Rectal smooth muscle tissue (tissue), 1 donor: ENCODE results near the gene LOC101059915.
"Not testable (repeated sequence)": the region's sequence is repeated elsewhere in the genome, so short reads cannot be mapped to it uniquely, and the experiment has no call there.

Source experiments
- H3K27ac ChIP-seq: one replicate; pipeline ENCODE4 v1.7.0; 2013; ENCODE audit warnings: low read depth, low read length, inconsistent platforms
- H3K27me3 ChIP-seq: one replicate; pipeline ENCODE4 v1.7.0; 2013; ENCODE audit warnings: low read length; ENCODE audit not compliant: control insufficient read depth, insufficient read depth
- H3K36me3 ChIP-seq: one replicate; pipeline ENCODE4 v1.7.0; 2013; ENCODE audit warnings: low read length; ENCODE audit not compliant: control insufficient read depth, insufficient read depth
- H3K4me1 ChIP-seq: one replicate; pipeline ENCODE4 v1.7.0; 2013; ENCODE audit warnings: low read length; ENCODE audit not compliant: control insufficient read depth, insufficient read depth
- H3K4me3 ChIP-seq: one replicate; pipeline ENCODE4 v1.7.0; 2013; ENCODE audit warnings: low read length
- H3K9ac ChIP-seq: one replicate; pipeline ENCODE4 v1.7.0; 2013; ENCODE audit warnings: low read length

The LOC101059915 gene

DNA sequence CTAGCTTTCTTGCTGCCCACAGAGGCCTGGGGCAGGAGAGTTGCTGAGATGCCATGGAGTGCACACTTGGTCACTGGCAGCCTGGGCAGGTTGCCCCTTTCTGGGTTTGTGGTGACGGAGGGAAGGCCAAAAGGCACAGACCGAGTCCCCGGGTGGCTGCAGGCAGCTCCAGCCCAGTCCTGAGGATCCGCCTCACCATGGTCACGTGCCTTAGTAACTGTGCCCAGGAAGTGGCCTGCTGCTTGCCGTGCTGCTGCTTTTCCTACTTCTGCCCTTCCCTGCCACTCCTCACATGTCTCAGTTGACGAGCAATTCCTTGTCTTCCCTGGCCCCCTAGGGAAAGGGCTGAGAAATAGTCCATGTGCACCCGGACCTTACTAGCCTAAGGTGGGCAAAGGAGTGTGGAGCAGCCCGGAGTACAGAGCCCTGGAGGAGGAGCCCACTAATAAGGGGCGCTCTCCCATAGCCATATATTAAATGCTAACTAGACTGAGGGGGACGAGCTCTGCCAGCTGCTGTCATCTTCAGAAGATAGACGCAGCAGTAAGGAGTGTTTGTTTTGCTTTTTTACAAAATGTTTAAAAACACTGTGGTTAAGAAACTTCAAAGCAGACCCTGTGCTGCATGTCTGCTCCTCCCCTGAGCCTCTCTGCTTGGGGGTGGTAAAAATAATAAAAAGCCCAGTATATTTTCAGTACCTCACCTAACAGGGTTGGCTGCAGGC is 31.1 kb downstream of the LOC101059915 start:
- H3K36me3 ChIP-seq, H3K27me3 ChIP-seq, H3K4me1 ChIP-seq, H3K4me3 ChIP-seq, H3K9ac ChIP-seq, H3K27ac ChIP-seq: not testable (repeated sequence)

DNA sequence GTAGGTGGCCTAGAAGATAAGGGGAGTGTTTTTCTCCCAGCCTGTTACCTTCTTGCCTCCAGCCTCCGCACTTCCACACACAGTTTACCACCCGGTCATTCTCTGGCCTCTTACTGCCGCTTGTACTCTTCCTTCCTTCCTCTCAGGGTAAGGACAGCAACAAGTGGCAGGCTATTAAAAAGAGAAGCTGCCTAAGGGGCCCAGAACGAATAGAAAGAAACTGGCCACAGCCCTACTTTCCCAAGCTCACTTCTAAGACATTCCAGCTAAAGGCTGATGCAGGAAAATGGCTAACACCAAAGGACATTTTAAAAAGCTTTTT is 31.6 kb downstream of the LOC101059915 start:
- not testable (repeated sequence) for H3K27ac ChIP-seq, H3K9ac ChIP-seq, H3K36me3 ChIP-seq, H3K4me1 ChIP-seq, H3K27me3 ChIP-seq, H3K4me3 ChIP-seq

DNA sequence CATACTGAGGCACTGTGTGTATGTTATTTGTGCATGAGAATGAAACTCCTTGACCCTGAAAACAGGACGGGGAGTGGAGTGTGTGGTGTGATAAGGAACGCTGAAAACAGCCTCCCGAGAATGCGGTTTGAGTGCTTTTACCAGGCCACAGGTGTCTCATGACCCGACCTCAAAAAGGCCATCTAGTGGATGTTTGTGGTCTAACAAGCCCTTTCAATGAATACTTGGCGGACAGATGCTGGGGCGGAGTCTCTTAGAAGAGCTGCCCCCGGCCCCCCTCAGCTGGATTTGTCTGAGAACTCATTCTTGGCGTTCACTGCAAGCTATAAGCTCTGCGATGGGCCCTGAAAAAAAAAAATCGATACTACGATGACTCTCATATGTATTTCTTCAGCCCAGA is 35.5 kb downstream of the LOC101059915 start:
- not testable (repeated sequence) for H3K4me3 ChIP-seq, H3K27ac ChIP-seq, H3K4me1 ChIP-seq

GRCh38 chrX:71714064-71714463 is 46.7 kb downstream of the LOC101059915 start:
- H3K9ac ChIP-seq, H3K27me3 ChIP-seq, H3K36me3 ChIP-seq, H3K4me1 ChIP-seq, H3K4me3 ChIP-seq, H3K27ac ChIP-seq: not testable (repeated sequence)

More for the DNA sequence above, 35.5 kb downstream of the LOC101059915 start:
- H3K9ac ChIP-seq, H3K36me3 ChIP-seq, H3K27me3 ChIP-seq: not testable (repeated sequence)

DNA sequence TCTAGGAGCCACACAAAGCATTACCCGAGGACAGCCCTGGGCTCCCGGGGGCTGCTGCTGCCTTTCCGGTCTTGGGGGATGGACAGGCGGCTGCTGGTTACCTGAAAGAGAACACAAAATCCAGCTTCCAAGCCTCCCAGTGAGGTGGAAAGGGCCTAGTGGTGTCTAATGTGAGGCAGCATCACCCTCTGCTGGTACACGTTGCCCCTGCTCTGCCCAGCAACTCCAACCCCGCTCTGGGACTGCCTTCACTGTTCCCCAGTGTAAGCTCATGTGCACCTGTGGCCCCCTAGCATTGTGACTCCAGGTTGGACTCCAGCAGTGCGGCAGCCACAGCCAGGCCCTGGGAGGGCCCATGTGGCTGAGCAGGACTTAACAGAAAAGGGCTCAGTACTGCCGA is 48.2 kb downstream of the LOC101059915 start:
- not testable (repeated sequence) for H3K27ac ChIP-seq, H3K4me3 ChIP-seq, H3K27me3 ChIP-seq, H3K9ac ChIP-seq, H3K4me1 ChIP-seq, H3K36me3 ChIP-seq

DNA sequence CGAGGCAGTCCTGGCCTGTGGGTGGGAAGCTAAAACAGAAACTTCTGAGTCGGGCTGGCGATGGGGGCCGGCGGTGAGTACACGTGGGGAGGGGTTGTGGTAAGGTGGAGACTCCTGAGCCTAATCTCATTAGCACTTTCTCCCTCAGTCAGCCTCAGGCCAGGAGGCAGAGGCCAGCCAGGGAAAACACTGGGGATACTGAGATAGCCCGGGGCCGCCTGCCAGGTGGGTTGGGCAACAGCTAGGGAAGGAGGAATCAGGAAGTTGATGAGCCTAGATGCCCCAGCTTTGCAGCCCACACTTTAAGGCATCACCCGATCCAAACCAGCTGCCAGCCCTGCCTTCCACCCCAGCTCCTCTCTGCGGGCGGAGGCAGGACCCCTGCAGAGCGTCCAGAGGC is 49.0 kb downstream of the LOC101059915 start:
- H3K4me3 ChIP-seq, H3K27ac ChIP-seq, H3K27me3 ChIP-seq, H3K36me3 ChIP-seq, H3K4me1 ChIP-seq, H3K9ac ChIP-seq: not testable (repeated sequence)

DNA sequence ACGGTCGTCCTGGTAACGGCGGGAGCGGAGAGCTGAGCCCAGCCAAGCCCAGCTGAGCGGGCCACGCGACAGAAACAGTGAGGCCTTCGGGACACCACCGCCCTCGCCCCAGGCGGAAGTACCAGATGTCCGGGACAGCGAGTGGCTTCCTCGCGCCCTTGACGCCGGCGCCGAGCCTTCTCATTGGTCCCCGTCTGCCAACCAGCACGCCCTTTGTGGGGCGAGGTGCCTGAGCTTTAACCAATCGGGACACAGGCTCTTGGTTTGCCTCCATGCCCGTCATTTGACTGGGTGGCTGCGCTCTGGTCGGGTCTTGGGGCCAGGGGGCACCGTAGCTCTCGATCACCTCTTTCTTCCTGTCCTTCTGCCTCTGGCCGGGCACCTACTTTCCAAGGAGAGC is 50.8 kb downstream of the LOC101059915 start, which contains the start of gene CXorf49:
Gene CXorf49 (minus strand): TSS at position 101 of the 400 bp plus-strand sequence. CDS start 134 bp downstream, outside the sequence.
- not testable (repeated sequence) for H3K9ac ChIP-seq, H3K4me1 ChIP-seq, H3K4me3 ChIP-seq

GRCh38 chrX:71719195-71719594 is 51.8 kb downstream of the LOC101059915 start:
- H3K9ac ChIP-seq, H3K4me1 ChIP-seq, H3K27ac ChIP-seq, H3K27me3 ChIP-seq, H3K4me3 ChIP-seq, H3K36me3 ChIP-seq: not testable (repeated sequence)

More for the DNA sequence above, 50.8 kb downstream of the LOC101059915 start, which contains the start of gene CXorf49:
- not testable (repeated sequence) for H3K36me3 ChIP-seq, H3K27ac ChIP-seq, H3K27me3 ChIP-seq

DNA sequence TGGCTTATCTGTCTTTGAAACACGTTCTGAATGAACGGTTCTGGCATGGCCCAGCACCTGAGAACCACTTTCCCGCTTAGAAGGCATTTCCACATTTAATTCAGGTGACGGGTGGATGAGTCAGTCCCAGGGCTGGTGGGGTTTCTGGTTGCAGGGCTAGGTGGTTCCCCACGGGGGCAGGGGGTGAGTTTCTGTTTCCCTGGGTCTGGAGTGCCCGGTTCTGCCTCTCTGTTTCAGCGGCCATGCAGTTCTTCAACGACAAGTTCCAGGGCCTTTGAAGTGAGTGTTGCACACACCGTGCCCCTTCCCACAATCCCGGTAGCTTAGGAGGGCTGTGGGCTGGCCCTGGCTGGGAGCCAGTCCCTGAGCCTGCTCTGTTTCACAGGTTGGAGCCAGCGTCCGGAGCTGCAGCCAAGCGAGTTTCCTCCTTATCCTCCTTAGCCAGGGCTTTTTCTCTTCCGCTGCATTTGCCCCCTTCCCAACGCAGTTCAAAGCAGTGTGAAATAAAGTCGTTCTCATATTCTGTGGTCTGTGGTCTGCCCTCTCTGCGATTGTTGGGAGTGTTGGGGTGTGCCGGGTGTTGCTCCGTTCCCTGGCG is 53.0 kb downstream of the LOC101059915 start:
- H3K27me3 ChIP-seq, H3K27ac ChIP-seq, H3K36me3 ChIP-seq, H3K9ac ChIP-seq, H3K4me1 ChIP-seq, H3K4me3 ChIP-seq: not testable (repeated sequence)
